KMS-11 (cell line): Measurements from ENCODE around the gene SSR3.

ENCODE experiments used
- H2AFZ ChIP-seq: fragments of 200-600 bp; sonication (generic); 2 replicates; pipeline ENCODE4 v1.6.1; 2016; ENCODE audit warnings: antibody characterized with exemption, mixed run types, low read depth
- H3K27ac ChIP-seq: fragments of 200-600 bp; sonication (generic); 2 replicates; pipeline ENCODE4 v1.6.1; 2016; ENCODE audit warnings: mild to moderate bottlenecking, mixed run types
- H3K27me3 ChIP-seq: fragments of 200-600 bp; sonication (generic); 2 replicates; pipeline ENCODE4 v1.6.1; 2017; ENCODE audit warnings: mild to moderate bottlenecking, low read depth, mixed run types, moderate library complexity; ENCODE audit not compliant: insufficient read depth
- H3K36me3 ChIP-seq: fragments of 200-600 bp; sonication (generic); 2 replicates; pipeline ENCODE4 v1.6.1; 2017; ENCODE audit warnings: mild to moderate bottlenecking, mixed run types; ENCODE audit not compliant: insufficient read depth
- H3K4me1 ChIP-seq: fragments of 200-600 bp; sonication (generic); 2 replicates; pipeline ENCODE4 v1.6.1; 2016; ENCODE audit warnings: mild to moderate bottlenecking, low read depth, mixed run types; ENCODE audit not compliant: poor library complexity, severe bottlenecking
- H3K4me2 ChIP-seq: fragments of 200-600 bp; sonication (generic); 2 replicates; pipeline ENCODE4 v1.7.0; 2016; ENCODE audit warnings: mild to moderate bottlenecking, mixed run types
- H3K4me3 ChIP-seq: fragments of 200-600 bp; sonication (generic); IDR thresholded peaks from 2 replicates; pipeline ENCODE4 v1.6.1; 2017; ENCODE audit warnings: low read depth, low read length, mixed read lengths; ENCODE audit not compliant: insufficient read depth
- H3K79me2 ChIP-seq: fragments of 200-600 bp; sonication (generic); 2 replicates; pipeline ENCODE4 v1.6.1; 2016; ENCODE audit warnings: low read depth, mixed run types; ENCODE audit not compliant: insufficient read depth
- H3K9ac ChIP-seq: fragments of 200-600 bp; sonication (generic); 2 replicates; pipeline ENCODE4 v1.6.1; 2016; ENCODE audit warnings: mild to moderate bottlenecking, mixed run types
- H4K20me1 ChIP-seq: fragments of 200-600 bp; sonication (generic); 2 replicates; pipeline ENCODE4 v1.6.1; 2016; ENCODE audit warnings: mild to moderate bottlenecking, mixed run types; ENCODE audit not compliant: insufficient read depth
- CTCF ChIP-seq: fragments of 200-600 bp; sonication (generic); conservative IDR thresholded peaks from 2 replicates; pipeline ENCODE4 v1.6.1; 2017; ENCODE audit warnings: low read depth, mild to moderate bottlenecking, antibody characterized with exemption, low read length, moderate library complexity, mixed read lengths

SSR3 gene

GRCh38 chr3:156511987-156512677, 42.8 kb downstream of the SSR3 start:
- no peak overlapping the region for H2AFZ ChIP-seq
- no peak overlapping the region for H3K27ac ChIP-seq

GRCh38 chr3:156509189-156510174, 45.4 kb downstream of the SSR3 start:
- H3K4me3 ChIP-seq = no peak overlapping the region
- no peaks in the 10 kb centered on the region for H3K79me2 ChIP-seq
- no peaks in the 10 kb centered on the region for H3K4me1 ChIP-seq
- no peaks in the 10 kb centered on the region for H3K27me3 ChIP-seq
- H3K27ac ChIP-seq = no peak overlapping the region
- H3K36me3 ChIP-seq = no peaks in the 10 kb centered on the region
- peak; percentile 88 for TF ChIP-seq CTCF
- no peaks in the 10 kb centered on the region for H4K20me1 ChIP-seq
- no peak overlapping the region; the same call in 1 of the 2 replicates for H2AFZ ChIP-seq
- no peak overlapping the region for H3K9ac ChIP-seq
- H3K4me2 ChIP-seq = no peak overlapping the region

More at GRCh38 chr3:156511987-156512677, 42.8 kb downstream of the SSR3 start:
- Histone ChIP-seq H3K36me3 (no peaks in the 10 kb centered on the region), H3K79me2 (no peaks in the 10 kb centered on the region), H3K9ac (no peak overlapping the region), H3K4me2 (no peak overlapping the region), H3K4me3 (no peak overlapping the region), H3K27me3 (no peaks in the 10 kb centered on the region), H4K20me1 (no peaks in the 10 kb centered on the region), H3K4me1 (no peaks in the 10 kb centered on the region)
- no peak for TF ChIP-seq CTCF

- no peak for TF ChIP-seq CTCF
- no peaks in the 10 kb centered on the region for H3K4me1 ChIP-seq
- no peaks in the 10 kb centered on the region for H3K36me3 ChIP-seq
- no peak overlapping the region for H3K4me2 ChIP-seq
- no peak overlapping the region for H3K9ac ChIP-seq
- H3K79me2 ChIP-seq = no peaks in the 10 kb centered on the region
- no peak overlapping the region for H2AFZ ChIP-seq
- H3K27me3 ChIP-seq = no peaks in the 10 kb centered on the region
- no peak overlapping the region for H3K27ac ChIP-seq
- no peaks in the 10 kb centered on the region for H4K20me1 ChIP-seq
- no peak overlapping the region for H3K4me3 ChIP-seq
Observed at GRCh38 chr3:156507285-156507684, 47.6 kb downstream of the SSR3 start.

- H4K20me1 ChIP-seq = no peaks in the 10 kb centered on the region
- H3K4me3 ChIP-seq = no peak overlapping the region
- TF ChIP-seq CTCF = no peak
- no peak overlapping the region for H3K4me2 ChIP-seq
- no peaks in the 10 kb centered on the region for H3K79me2 ChIP-seq
- no peak overlapping the region for H3K27ac ChIP-seq
- no peaks in the 10 kb centered on the region for H3K36me3 ChIP-seq
- H2AFZ ChIP-seq = no peak overlapping the region
- no peaks in the 10 kb centered on the region for H3K4me1 ChIP-seq
- H3K27me3 ChIP-seq = no peaks in the 10 kb centered on the region
- no peak overlapping the region for H3K9ac ChIP-seq
Observed at GRCh38 chr3:156498307-156498706, 56.6 kb downstream of the SSR3 start.
